ENCODE results near the gene AP2A2.

The AP2A2 gene

DNA sequence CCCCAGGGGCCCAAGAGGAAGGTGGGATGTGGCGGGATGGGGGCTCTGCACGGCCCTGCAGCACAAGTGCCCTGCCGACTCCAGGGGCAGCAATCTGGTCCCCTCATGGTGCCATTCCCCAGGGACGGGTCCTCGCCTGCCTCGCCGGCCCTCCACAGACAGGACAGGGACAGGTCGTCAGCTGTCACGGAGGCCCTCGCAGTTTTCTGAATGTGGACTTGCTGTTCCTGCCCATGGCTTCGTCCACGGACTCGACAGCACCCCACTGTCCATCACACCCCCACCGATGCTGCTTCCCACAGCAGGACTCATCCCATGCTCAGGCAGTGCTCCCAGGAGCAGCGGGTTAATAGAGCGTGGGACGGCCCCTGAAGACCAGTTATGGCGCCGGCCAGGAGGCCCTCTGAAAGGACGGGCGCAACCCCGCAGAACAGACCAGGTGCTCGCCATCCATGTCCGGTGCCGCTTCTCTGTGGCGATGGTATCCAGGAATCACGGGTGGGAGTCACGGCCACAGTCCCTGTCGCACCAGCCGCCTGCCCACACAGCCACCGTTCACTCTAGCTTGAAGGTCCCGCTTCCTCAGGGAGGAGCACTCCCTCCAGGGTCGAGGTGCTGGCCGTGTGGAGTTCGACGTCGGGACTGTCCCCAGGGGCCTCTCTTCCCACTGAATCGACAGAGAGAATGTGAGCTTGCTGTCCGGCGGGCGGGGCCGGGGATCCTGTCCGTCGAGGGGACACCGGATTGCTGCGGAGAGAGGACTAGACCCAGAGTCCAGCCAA is 130.5 kb downstream of the AP2A2 start:
- Histone ChIP-seq H3K36me3 (ENCODE audit: insufficient read depth, low read depth, low read length) (no peaks in the 10 kb centered on the region), H3K9me3 (ENCODE audit: insufficient read depth, low read depth, low read length) (no peaks in the 10 kb centered on the region), H3K27ac (ENCODE audit: low read length) (no peak overlapping the region), H3K4me3 (ENCODE audit: low read length) (no peak overlapping the region), H3K9ac (ENCODE audit: low read depth, low read length) (no peak overlapping the region), H3K27me3 (ENCODE audit: insufficient read depth, low read length) (no peaks in the 10 kb centered on the region), H3K4me1 (ENCODE audit: insufficient read depth, low read length) (no peaks in the 10 kb centered on the region)

DNA sequence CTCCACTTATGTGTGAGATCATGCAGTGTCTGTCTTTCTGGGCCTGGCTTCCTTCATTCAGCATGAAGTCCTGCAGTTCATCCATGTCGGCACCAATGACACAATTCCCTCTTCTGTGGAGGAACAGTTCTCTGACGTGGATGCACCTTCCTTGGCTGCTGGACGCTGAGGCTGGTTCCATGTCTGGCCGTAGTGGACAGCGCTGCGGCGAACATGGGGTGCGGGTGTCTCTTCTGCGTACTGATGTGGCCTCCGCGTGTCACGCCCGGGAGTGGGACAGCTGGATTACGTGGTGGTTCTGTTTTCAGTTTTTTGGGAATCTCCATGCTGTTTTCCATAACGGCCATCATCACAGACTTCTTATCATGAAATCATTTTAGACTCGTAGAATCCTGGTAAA is 132.1 kb downstream of the AP2A2 start:
- H3K4me3 ChIP-seq (ENCODE audit: low read length) = no peak overlapping the region
- H3K4me1 ChIP-seq (ENCODE audit: insufficient read depth, low read length) = no peaks in the 10 kb centered on the region
- H3K27ac ChIP-seq (ENCODE audit: low read length) = no peak overlapping the region
- no peak overlapping the region for H3K9ac ChIP-seq (ENCODE audit: low read depth, low read length)
- peaks cover 6% of the 10 kb centered on the region; the same call in 1 of the 2 replicates for H3K9me3 ChIP-seq (ENCODE audit: insufficient read depth, low read depth, low read length)
- H3K27me3 ChIP-seq (ENCODE audit: insufficient read depth, low read length) = no peaks in the 10 kb centered on the region
- H3K36me3 ChIP-seq (ENCODE audit: insufficient read depth, low read depth, low read length) = no peaks in the 10 kb centered on the region

DNA sequence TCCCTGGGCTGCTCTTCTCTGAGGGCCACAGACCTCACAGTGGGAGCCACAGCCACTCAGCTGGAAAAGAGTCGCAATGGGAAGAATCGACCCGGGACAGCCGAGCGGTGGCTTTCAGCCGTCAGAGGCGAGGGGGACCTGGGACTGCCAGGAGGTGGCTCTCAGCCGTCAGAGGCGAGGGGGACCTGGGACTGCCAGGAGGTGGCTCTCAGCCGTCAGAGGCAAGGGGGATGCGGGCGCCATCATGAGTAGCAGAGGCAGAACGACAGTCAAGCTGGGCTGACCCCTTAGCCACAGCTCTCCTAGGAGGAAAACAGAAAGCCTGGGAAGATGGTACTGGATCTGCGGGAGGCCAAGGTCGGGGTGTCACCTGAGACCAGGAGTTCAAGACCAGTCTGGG is 134.1 kb downstream of the AP2A2 start:
- no peak overlapping the region for H3K9ac ChIP-seq (ENCODE audit: low read depth, low read length)
- peaks cover 6% of the 10 kb centered on the region; the same call in 1 of the 2 replicates for H3K9me3 ChIP-seq (ENCODE audit: insufficient read depth, low read depth, low read length)
- H3K4me3 ChIP-seq (ENCODE audit: low read length) = no peak overlapping the region
- H3K27ac ChIP-seq (ENCODE audit: low read length) = no peak overlapping the region
- no peaks in the 10 kb centered on the region for H3K36me3 ChIP-seq (ENCODE audit: insufficient read depth, low read depth, low read length)
- H3K4me1 ChIP-seq (ENCODE audit: insufficient read depth, low read length) = no peaks in the 10 kb centered on the region
- no peaks in the 10 kb centered on the region for H3K27me3 ChIP-seq (ENCODE audit: insufficient read depth, low read length)

DNA sequence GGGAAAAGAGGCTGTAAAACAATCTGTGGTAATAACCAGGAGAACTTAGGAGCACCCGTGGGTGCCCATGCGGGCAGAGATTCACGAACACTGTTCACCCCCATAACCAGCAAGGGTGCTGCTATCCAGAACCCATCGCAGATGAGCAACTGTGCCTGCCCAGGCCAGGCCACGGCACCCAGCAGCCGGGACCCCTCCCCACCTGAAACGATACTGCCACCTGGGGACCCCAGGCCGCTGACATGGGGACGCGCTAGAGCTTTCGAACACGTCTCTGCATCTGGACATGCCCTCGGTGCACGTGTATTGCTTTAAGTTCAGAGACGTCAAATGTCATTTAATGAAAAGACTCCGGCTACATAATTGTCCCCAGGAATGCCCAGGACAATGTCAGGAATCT is 134.7 kb downstream of the AP2A2 start:
- H3K4me3 ChIP-seq (ENCODE audit: low read length) = no peak overlapping the region
- H3K27me3 ChIP-seq (ENCODE audit: insufficient read depth, low read length) = no peaks in the 10 kb centered on the region
- no peak overlapping the region for H3K27ac ChIP-seq (ENCODE audit: low read length)
- no peaks in the 10 kb centered on the region for H3K4me1 ChIP-seq (ENCODE audit: insufficient read depth, low read length)
- no peaks in the 10 kb centered on the region for H3K36me3 ChIP-seq (ENCODE audit: insufficient read depth, low read depth, low read length)
- H3K9me3 ChIP-seq (ENCODE audit: insufficient read depth, low read depth, low read length) = peaks cover 6% of the 10 kb centered on the region; the same call in 1 of the 2 replicates
- H3K9ac ChIP-seq (ENCODE audit: low read depth, low read length) = no peak overlapping the region

DNA sequence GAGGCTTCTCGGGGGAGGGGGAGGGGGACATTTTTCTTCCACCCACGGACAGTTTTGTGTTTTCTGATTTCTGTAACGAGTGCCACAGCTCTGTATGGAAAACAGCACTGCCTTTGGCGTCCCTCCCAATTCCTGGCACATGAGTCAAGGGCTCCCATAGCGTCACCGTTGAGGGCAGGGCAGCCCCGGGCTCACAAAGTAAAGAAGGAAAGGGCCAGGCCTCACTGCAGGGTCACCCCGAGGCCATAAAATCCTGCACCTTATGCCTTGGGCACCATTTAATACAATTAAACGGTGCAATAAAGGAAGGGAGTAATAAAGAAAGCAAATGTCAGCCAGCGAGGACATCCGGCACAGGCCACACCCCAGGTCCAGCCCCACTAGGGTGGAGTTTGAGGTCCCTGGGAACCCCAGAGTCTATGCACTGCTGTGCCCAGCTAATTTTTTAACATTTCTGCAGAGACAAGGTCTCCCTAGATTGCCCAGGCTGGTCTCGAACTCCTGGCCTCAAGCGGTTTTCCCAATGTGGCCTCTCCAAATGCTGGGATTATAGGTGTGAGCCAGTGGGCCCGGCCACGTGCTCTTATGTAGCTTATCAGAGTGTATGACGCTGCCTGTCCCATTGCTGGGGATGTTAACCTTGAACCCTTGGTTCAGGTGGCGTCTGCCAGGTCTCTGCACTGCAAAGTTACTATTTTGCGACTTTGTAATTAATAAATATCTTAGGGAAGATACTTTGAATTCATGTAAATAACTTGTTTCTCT is 135.4 kb downstream of the AP2A2 start:
- Histone ChIP-seq H3K36me3 (ENCODE audit: insufficient read depth, low read depth, low read length) (no peaks in the 10 kb centered on the region), H3K27ac (ENCODE audit: low read length) (no peak overlapping the region), H3K27me3 (ENCODE audit: insufficient read depth, low read length) (no peaks in the 10 kb centered on the region), H3K4me3 (ENCODE audit: low read length) (no peak overlapping the region), H3K9ac (ENCODE audit: low read depth, low read length) (no peak overlapping the region), H3K9me3 (ENCODE audit: insufficient read depth, low read depth, low read length) (peaks cover 6% of the 10 kb centered on the region; the same call in 1 of the 2 replicates), H3K4me1 (ENCODE audit: insufficient read depth, low read length) (no peaks in the 10 kb centered on the region)

Measured in iPS-20b (cell line).